Effector CD8-positive, alpha-beta T cell (primary cell): Measurements from ENCODE around the gene BPIFB1.
A peak's percentile ranks its signal among the peaks of the same experiment; 100 is the strongest.

ENCODE experiments used
- DNase-seq: peaks from one replicate; lab custom pipeline; 2025; lab: John Stamatoyannopoulos, UW

BPIFB1 gene

GRCh38 chr20:33273117-33273851 is 9.7 kb upstream of the BPIFB1 start:
- no peak for DNase-seq

- no peak for DNase-seq
Observed at GRCh38 chr20:33275215-33275614, 7.8 kb upstream of the BPIFB1 start.

- no peak for DNase-seq
Observed at GRCh38 chr20:33275871-33276270, 7.1 kb upstream of the BPIFB1 start.

- DNase-seq: no peak
Observed at GRCh38 chr20:33276303-33277113, 6.5 kb upstream of the BPIFB1 start.

- no peak for DNase-seq
Observed at GRCh38 chr20:33277471-33278441, 5.3 kb upstream of the BPIFB1 start.

- DNase-seq: no peak
Observed at GRCh38 chr20:33278700-33279099, 4.3 kb upstream of the BPIFB1 start.

GRCh38 chr20:33279261-33279910 is 3.6 kb upstream of the BPIFB1 start:
- DNase-seq: no peak

- no peak for DNase-seq
Observed at GRCh38 chr20:33280000-33280680, 2.9 kb upstream of the BPIFB1 start.

- DNase-seq: no peak
Observed at GRCh38 chr20:33280775-33281174, 2.2 kb upstream of the BPIFB1 start.

GRCh38 chr20:33281550-33282146 is 1.4 kb upstream of the BPIFB1 start:
- no peak for DNase-seq

- no peak for DNase-seq
Observed at GRCh38 chr20:33282196-33282934, 649 bp upstream of the BPIFB1 start.

GRCh38 chr20:33284284-33284683 is 1.3 kb downstream of the BPIFB1 start:
- no peak for DNase-seq

GRCh38 chr20:33284937-33285336 is 1.9 kb downstream of the BPIFB1 start:
- no peak for DNase-seq

- DNase-seq: no peak
Observed at GRCh38 chr20:33285861-33286495, 3.0 kb downstream of the BPIFB1 start.

- no peak for DNase-seq
Observed at GRCh38 chr20:33287884-33288283, 4.9 kb downstream of the BPIFB1 start.

GRCh38 chr20:33290852-33291251 is 7.8 kb downstream of the BPIFB1 start:
- no peak for DNase-seq

GRCh38 chr20:33291416-33291815 is 8.4 kb downstream of the BPIFB1 start:
- no peak for DNase-seq

- peak; percentile 48 for DNase-seq
Observed at GRCh38 chr20:33291830-33292355, 8.9 kb downstream of the BPIFB1 start.

GRCh38 chr20:33296206-33296605 is 13.2 kb downstream of the BPIFB1 start:
- no peak for DNase-seq
